NCI-H1694 treated with DMSO at 0.1 percent for 48 hours (cell line): ENCODE measurements around the gene CPSF4.
"Not testable (repeated sequence)": the region's sequence is repeated elsewhere in the genome, so short reads cannot be mapped to it uniquely, and the experiment has no call there.

Source experiments
- DNase-seq: peaks from one replicate; lab custom pipeline; 2025; lab: John Stamatoyannopoulos, UW

Gene CPSF4

GRCh38 chr7:99408379-99409191, 30.2 kb upstream of the CPSF4 start, which contains the start of the genes BUD31 and PDAP1:
TSS of gene BUD31 (plus strand) at chr7:99408969. CDS start at chr7:99411093, 2,124 bp downstream.
TSS of gene PDAP1 (minus strand) at chr7:99408597. CDS start at chr7:99408548, 49 bp downstream.
- peak; percentile 91 for DNase-seq

GRCh38 chr7:99409192-99409572, 29.6 kb upstream of the CPSF4 start:
- no peak for DNase-seq

GRCh38 chr7:99409806-99410205, 28.9 kb upstream of the CPSF4 start:
- DNase-seq = no peak

- DNase-seq = no peak
Measured at GRCh38 chr7:99410635-99411034, 28.1 kb upstream of the CPSF4 start.

- peak; percentile 4 for DNase-seq
Measured at GRCh38 chr7:99415513-99416127, 23.1 kb upstream of the CPSF4 start.

GRCh38 chr7:99418260-99418659, 20.5 kb upstream of the CPSF4 start:
- no peak for DNase-seq

- no peak for DNase-seq
Measured at GRCh38 chr7:99419323-99420021, 19.3 kb upstream of the CPSF4 start.

GRCh38 chr7:99420213-99420612, 18.5 kb upstream of the CPSF4 start:
- DNase-seq = no peak

- DNase-seq = no peak
Measured at GRCh38 chr7:99420986-99421385, 17.8 kb upstream of the CPSF4 start.

- DNase-seq = no peak
Measured at GRCh38 chr7:99422186-99422585, 16.6 kb upstream of the CPSF4 start.

- no peak for DNase-seq
Measured at GRCh38 chr7:99422625-99423024, 16.1 kb upstream of the CPSF4 start.

- no peak for DNase-seq
Measured at GRCh38 chr7:99424932-99425730, 13.6 kb upstream of the CPSF4 start.

- DNase-seq = no peak
Measured at GRCh38 chr7:99428972-99429566, 9.7 kb upstream of the CPSF4 start.

GRCh38 chr7:99429756-99430155, 9.0 kb upstream of the CPSF4 start:
- no peak for DNase-seq

- not testable (repeated sequence) for DNase-seq
Measured at GRCh38 chr7:99431756-99432540, 6.8 kb upstream of the CPSF4 start.

GRCh38 chr7:99433158-99433557, 5.6 kb upstream of the CPSF4 start:
- DNase-seq = no peak

GRCh38 chr7:99437946-99438572, 684 bp upstream of the CPSF4 start:
- DNase-seq = no peak

GRCh38 chr7:99440195-99440594, 1.5 kb downstream of the CPSF4 start:
- no peak for DNase-seq

GRCh38 chr7:99446096-99446495, 7.4 kb downstream of the CPSF4 start:
- DNase-seq = no peak

GRCh38 chr7:99447943-99448342, 9.2 kb downstream of the CPSF4 start:
- DNase-seq = peak; percentile 7
